Measurements from ENCODE around the gene RAB33A.
A peak's percentile ranks its signal among the peaks of the same experiment; 100 is the strongest.

The RAB33A gene

GRCh38 chrX:130165703-130166502 lies 5.9 kb upstream of the RAB33A start, which contains the start of gene AIFM1 (continued):
- no peak for TF ChIP-seq PRDM2 (tag by site-specific recombination; IDR thresholded peaks at IDR 0.05; ENCODE audit: borderline replicate concordance)
- peak; percentile 65; the same call in 1 of the 2 replicates for TF ChIP-seq KLF10 (tag by site-specific recombination; IDR thresholded peaks at IDR 0.05)
- TF ChIP-seq ZNF654 (tag by site-specific recombination; IDR thresholded peaks at IDR 0.05; ENCODE audit: low read depth), result peak; percentile 22
- peak; percentile 14; the same call in 1 of the 2 replicates for TF ChIP-seq ZNF18 (tag by site-specific recombination; IDR thresholded peaks at IDR 0.05)
- TF ChIP-seq ZNF768 (tag by site-specific recombination; IDR thresholded peaks at IDR 0.05), result no peak
- TF ChIP-seq ZFP41 (tag by site-specific recombination; IDR thresholded peaks at IDR 0.05; ENCODE audit: borderline replicate concordance), result no peak
- no peak for TF ChIP-seq ZSCAN16 (tag by site-specific recombination; IDR thresholded peaks at IDR 0.05)
- peak; percentile 80 for TF ChIP-seq ZSCAN18 (tag by site-specific recombination; IDR thresholded peaks at IDR 0.05)
- no peak for TF ChIP-seq ZNF555 (tag by site-specific recombination; conservative IDR thresholded peaks at IDR 0.05)
- TF ChIP-seq ZNF133 (tag by site-specific recombination; IDR thresholded peaks at IDR 0.05), result no peak
- TF ChIP-seq, protein P1, sequence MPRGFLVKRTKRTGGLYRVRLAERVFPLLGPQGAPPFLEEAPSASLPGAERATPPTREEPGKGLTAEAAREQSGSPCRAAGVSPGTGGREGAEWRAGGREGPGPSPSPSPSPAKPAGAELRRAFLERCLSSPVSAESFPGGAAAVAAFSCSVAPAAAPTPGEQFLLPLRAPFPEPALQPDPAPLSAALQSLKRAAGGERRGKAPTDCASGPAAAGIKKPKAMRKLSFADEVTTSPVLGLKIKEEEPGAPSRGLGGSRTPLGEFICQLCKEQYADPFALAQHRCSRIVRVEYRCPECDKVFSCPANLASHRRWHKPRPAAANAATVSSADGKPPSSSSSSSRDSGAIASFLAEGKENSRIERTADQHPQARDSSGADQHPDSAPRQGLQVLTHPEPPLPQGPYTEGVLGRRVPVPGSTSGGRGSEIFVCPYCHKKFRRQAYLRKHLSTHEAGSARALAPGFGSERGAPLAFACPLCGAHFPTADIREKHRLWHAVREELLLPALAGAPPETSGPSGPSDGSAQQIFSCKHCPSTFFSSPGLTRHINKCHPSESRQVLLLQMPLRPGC (tag by site-specific recombination; IDR thresholded peaks at IDR 0.05), result peak; percentile 69; the same call in 1 of the 2 replicates
- TF ChIP-seq TCF7L2 (IDR thresholded peaks at IDR 0.05; ENCODE audit: borderline replicate concordance, low read depth, low read length), result no peak
- TF ChIP-seq ZNF23 (tag by site-specific recombination; IDR thresholded peaks at IDR 0.05; ENCODE audit: borderline replicate concordance), result no peak
- no peak for TF ChIP-seq ZNF596 (tag by site-specific recombination; IDR thresholded peaks at IDR 0.05)
- TF ChIP-seq ZNF146 (tag by site-specific recombination; IDR thresholded peaks at IDR 0.05), result peak; percentile 48; the same call in 1 of the 2 replicates
- TF ChIP-seq CTCF (tag by site-specific recombination; IDR thresholded peaks at IDR 0.05), result no peak
- TF ChIP-seq ZNF560 (tag by site-specific recombination; IDR thresholded peaks at IDR 0.05; ENCODE audit: borderline replicate concordance), result no peak
- TF ChIP-seq ZNF292 (tag by site-specific recombination; IDR thresholded peaks at IDR 0.05; ENCODE audit: borderline replicate concordance, low read depth), result no peak
- TF ChIP-seq ZNF76 (tag by site-specific recombination; IDR thresholded peaks at IDR 0.05; ENCODE audit: borderline replicate concordance, low read depth), result peak; percentile 78
- no peak for TF ChIP-seq HOXD13 (CRISPR knock-in tag; IDR thresholded peaks at IDR 0.05; ENCODE audit: borderline replicate concordance)
- peak; percentile 42 for TF ChIP-seq ZNF623 (tag by site-specific recombination; IDR thresholded peaks at IDR 0.05)
- peak; percentile 93 for TF ChIP-seq ZBTB17 (tag by site-specific recombination; IDR thresholded peaks at IDR 0.05)
- TF ChIP-seq ZNF433 (tag by site-specific recombination; IDR thresholded peaks at IDR 0.05; ENCODE audit: low read depth), result no peak
- peak; percentile 92 for TF ChIP-seq IKZF3 (tag by site-specific recombination; IDR thresholded peaks at IDR 0.05)
- TF ChIP-seq ZNF112 (tag by site-specific recombination; IDR thresholded peaks at IDR 0.05), result no peak
- no peak for TF ChIP-seq ZNF830 (tag by site-specific recombination; IDR thresholded peaks at IDR 0.05; ENCODE audit: low read depth)
- TF ChIP-seq ZFHX2 (tag by site-specific recombination; conservative IDR thresholded peaks at IDR 0.05), result no peak
